Endothelial cell of umbilical vein (primary cell): Measurements from ENCODE around the gene LTBP1.

Experiments
- CTCF ChIP-seq, 2 donors: IDR thresholded peaks; 1 replicate in 1 of 2; 2 replicates in 1 of 2; pipeline ENCODE4 v1.5.1; 2011; ENCODE audit warnings: low read length in 2 of 2, mild to moderate bottlenecking in 2 of 2, moderate library complexity in 2 of 2, control low read depth in 1 of 2, inconsistent platforms in 1 of 2, low read depth in 1 of 2; ENCODE audit not compliant: insufficient read depth in 1 of 2; ENCODE audit errors: extremely low read depth in 1 of 2
- MYC ChIP-seq: IDR thresholded peaks from one replicate; pipeline ENCODE4 v1.6.1; 2011; ENCODE audit warnings: mild to moderate bottlenecking, low read depth, low read length
- POLR2A ChIP-seq: IDR thresholded peaks from 2 replicates; pipeline ENCODE4 v1.6.1; 2012; ENCODE audit warnings: low read depth, mild to moderate bottlenecking, control low read depth, low read length
- POLR2AphosphoS5 ChIP-seq: IDR thresholded peaks from 2 replicates; pipeline ENCODE4 v1.6.1; 2012; ENCODE audit warnings: low read depth, mild to moderate bottlenecking, control low read depth, low read length, moderate library complexity; ENCODE audit not compliant: insufficient read depth

GRCh38 chr2:32933756-32934095, 13.0 kb upstream of the LTBP1 start:
- TF ChIP-seq POLR2A (no peak), CTCF (IDR thresholded peaks at IDR 0.05; ENCODE audit: extremely low read depth in 1 of 2, insufficient read depth in 1 of 2, low read depth in 1 of 2, low read length in 2 of 2) (no peak), MYC (no peak), POLR2AphosphoS5 (no peak)
